Hepatocyte (in vitro differentiated cells): ENCODE measurements around the gene CYP24A1.

Experiments
- EZH2 ChIP-seq: fragments of 200-600 bp; sonication (generic); IDR thresholded peaks from 2 replicates; pipeline ENCODE4 v1.6.1; 2016; ENCODE audit warnings: antibody characterized with exemption, mild to moderate bottlenecking, borderline replicate concordance
- EZH2phosphoT487 ChIP-seq: fragments of 200-600 bp; sonication (generic); IDR thresholded peaks from one replicate; pipeline ENCODE4 v1.6.1; 2018; ENCODE audit warnings: antibody characterized with exemption, mild to moderate bottlenecking, low read depth, moderate library complexity; ENCODE audit not compliant: unreplicated experiment, severe bottlenecking
- TF ChIP-seq, protein P1 (sequence below): fragments of 200-600 bp; sonication (generic); IDR thresholded peaks from 2 replicates; pipeline ENCODE4 v1.5.1; 2016; ENCODE audit warnings: antibody characterized with exemption, mild to moderate bottlenecking; ENCODE audit not compliant: poor library complexity

DNA sequence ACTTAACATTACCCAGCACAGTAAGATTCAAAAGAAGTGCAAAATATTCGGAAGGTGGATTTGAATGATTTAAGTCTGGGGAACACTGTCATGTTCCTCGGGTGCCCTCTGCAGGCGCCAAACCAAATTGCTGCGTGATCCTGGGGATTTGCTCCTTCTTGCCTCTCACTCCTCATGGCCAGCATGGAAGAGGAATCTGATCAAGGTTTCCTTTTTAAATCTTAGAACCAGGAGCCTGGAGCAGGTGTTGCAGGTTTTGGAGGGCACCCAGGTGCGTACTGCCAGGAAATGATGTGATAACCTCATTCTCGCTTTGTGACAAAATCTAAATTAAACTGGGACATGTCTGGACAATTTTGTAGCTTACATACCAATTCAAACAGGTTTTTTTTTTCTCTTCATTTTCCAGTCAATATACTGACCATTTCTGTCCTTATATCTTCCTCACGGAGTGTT is 26.0 kb upstream of the CYP24A1 start:
- TF ChIP-seq, protein P1, sequence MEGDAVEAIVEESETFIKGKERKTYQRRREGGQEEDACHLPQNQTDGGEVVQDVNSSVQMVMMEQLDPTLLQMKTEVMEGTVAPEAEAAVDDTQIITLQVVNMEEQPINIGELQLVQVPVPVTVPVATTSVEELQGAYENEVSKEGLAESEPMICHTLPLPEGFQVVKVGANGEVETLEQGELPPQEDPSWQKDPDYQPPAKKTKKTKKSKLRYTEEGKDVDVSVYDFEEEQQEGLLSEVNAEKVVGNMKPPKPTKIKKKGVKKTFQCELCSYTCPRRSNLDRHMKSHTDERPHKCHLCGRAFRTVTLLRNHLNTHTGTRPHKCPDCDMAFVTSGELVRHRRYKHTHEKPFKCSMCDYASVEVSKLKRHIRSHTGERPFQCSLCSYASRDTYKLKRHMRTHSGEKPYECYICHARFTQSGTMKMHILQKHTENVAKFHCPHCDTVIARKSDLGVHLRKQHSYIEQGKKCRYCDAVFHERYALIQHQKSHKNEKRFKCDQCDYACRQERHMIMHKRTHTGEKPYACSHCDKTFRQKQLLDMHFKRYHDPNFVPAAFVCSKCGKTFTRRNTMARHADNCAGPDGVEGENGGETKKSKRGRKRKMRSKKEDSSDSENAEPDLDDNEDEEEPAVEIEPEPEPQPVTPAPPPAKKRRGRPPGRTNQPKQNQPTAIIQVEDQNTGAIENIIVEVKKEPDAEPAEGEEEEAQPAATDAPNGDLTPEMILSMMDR, result peak; percentile 90
- TF ChIP-seq EZH2 (no peak), EZH2phosphoT487 (no peak)
